Measurements from ENCODE around the gene NLN.

DNA sequence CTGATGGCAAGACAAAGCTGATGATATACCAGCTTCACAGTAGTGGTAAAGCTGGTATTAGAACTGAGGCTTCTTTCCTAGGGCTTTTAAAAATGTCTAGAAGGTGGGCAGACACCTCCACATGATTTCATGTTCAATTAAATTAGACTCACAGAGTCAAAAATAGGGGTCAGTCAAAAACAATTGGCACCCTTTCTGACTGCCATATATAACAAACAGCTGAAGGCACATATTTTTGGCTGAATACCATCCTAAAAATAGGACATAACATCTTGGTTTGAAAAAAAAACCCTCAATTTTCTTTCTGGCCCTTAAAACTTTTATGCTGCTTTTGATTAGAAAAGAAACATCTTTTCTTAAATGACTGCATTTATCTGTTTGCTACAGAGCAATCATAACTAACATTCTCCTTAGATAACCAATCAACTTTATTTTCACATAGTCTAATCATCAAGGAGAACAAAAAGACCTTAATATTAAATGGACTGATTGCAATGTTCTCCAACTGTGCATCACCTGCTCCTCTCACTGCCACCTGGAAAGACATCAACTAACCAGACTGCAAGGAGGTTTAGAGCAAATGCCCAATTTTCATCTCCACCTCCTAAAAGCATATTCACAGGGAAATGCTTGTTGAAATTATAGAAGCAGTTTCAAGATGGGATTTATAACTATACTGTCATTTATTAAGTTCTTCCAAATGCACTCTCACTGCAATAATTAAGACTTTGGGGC lies 3.3 kb upstream of the NLN start:
- TF ChIP-seq MYNN (CRISPR knock-in tag; IDR thresholded peaks at IDR 0.05; ENCODE audit: low read depth) (no peak), EP300 (IDR thresholded peaks at IDR 0.05; ENCODE audit: low read depth in 2 of 2, low read length in 2 of 2) (no peak), EP300 (CRISPR knock-in tag; IDR thresholded peaks at IDR 0.05; ENCODE audit: borderline replicate concordance) (no peak), EZH2 (conservative IDR thresholded peaks at IDR 0.05; ENCODE audit: low read depth, low read length) (no peak), CHD2 (IDR thresholded peaks at IDR 0.05; ENCODE audit: low read depth, low read length) (no peak), GABPA (IDR thresholded peaks at IDR 0.05; ENCODE audit: low read depth, low read length) (no peak), GABPA (CRISPR knock-in tag; IDR thresholded peaks at IDR 0.05; ENCODE audit: low read depth) (no peak)
- TF ChIP-seq, protein P1, sequence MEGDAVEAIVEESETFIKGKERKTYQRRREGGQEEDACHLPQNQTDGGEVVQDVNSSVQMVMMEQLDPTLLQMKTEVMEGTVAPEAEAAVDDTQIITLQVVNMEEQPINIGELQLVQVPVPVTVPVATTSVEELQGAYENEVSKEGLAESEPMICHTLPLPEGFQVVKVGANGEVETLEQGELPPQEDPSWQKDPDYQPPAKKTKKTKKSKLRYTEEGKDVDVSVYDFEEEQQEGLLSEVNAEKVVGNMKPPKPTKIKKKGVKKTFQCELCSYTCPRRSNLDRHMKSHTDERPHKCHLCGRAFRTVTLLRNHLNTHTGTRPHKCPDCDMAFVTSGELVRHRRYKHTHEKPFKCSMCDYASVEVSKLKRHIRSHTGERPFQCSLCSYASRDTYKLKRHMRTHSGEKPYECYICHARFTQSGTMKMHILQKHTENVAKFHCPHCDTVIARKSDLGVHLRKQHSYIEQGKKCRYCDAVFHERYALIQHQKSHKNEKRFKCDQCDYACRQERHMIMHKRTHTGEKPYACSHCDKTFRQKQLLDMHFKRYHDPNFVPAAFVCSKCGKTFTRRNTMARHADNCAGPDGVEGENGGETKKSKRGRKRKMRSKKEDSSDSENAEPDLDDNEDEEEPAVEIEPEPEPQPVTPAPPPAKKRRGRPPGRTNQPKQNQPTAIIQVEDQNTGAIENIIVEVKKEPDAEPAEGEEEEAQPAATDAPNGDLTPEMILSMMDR (CRISPR knock-in tag; IDR thresholded peaks at IDR 0.05): no peak
- TF ChIP-seq, protein P2, sequence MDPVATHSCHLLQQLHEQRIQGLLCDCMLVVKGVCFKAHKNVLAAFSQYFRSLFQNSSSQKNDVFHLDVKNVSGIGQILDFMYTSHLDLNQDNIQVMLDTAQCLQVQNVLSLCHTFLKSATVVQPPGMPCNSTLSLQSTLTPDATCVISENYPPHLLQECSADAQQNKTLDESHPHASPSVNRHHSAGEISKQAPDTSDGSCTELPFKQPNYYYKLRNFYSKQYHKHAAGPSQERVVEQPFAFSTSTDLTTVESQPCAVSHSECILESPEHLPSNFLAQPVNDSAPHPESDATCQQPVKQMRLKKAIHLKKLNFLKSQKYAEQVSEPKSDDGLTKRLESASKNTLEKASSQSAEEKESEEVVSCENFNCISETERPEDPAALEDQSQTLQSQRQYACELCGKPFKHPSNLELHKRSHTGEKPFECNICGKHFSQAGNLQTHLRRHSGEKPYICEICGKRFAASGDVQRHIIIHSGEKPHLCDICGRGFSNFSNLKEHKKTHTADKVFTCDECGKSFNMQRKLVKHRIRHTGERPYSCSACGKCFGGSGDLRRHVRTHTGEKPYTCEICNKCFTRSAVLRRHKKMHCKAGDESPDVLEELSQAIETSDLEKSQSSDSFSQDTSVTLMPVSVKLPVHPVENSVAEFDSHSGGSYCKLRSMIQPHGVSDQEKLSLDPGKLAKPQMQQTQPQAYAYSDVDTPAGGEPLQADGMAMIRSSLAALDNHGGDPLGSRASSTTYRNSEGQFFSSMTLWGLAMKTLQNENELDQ (CRISPR knock-in tag; IDR thresholded peaks at IDR 0.05; ENCODE audit: borderline replicate concordance): no peak

Measured in HepG2 (cell line).